ENCODE results near the gene EPAS1.

The EPAS1 gene

GRCh38 chr2:46273919-46274318 lies 23.3 kb upstream of the EPAS1 start:
- DNase-seq (ENCODE audit: low read depth) = no peak

GRCh38 chr2:46274586-46274985 lies 22.6 kb upstream of the EPAS1 start:
- DNase-seq (ENCODE audit: low read depth) = no peak

GRCh38 chr2:46275995-46276394 lies 21.2 kb upstream of the EPAS1 start:
- DNase-seq (ENCODE audit: low read depth) = no peak

GRCh38 chr2:46276642-46277041 lies 20.6 kb upstream of the EPAS1 start:
- no peak for DNase-seq (ENCODE audit: low read depth)

- DNase-seq (ENCODE audit: low read depth) = no peak
Observed at GRCh38 chr2:46277431-46278190, 19.6 kb upstream of the EPAS1 start.

- no peak for DNase-seq (ENCODE audit: low read depth)
Observed at GRCh38 chr2:46278952-46279351, 18.3 kb upstream of the EPAS1 start.

- DNase-seq (ENCODE audit: low read depth) = no peak
Observed at GRCh38 chr2:46281939-46282338, 15.3 kb upstream of the EPAS1 start.

- DNase-seq (ENCODE audit: low read depth) = no peak
Observed at GRCh38 chr2:46283693-46284092, 13.5 kb upstream of the EPAS1 start.

GRCh38 chr2:46284260-46284659 lies 12.9 kb upstream of the EPAS1 start:
- no peak for DNase-seq (ENCODE audit: low read depth)

GRCh38 chr2:46284796-46285195 lies 12.4 kb upstream of the EPAS1 start:
- no peak for DNase-seq (ENCODE audit: low read depth)

- no peak for DNase-seq (ENCODE audit: low read depth)
Observed at GRCh38 chr2:46286715-46287114, 10.5 kb upstream of the EPAS1 start.

- no peak for DNase-seq (ENCODE audit: low read depth)
Observed at GRCh38 chr2:46290078-46290477, 7.1 kb upstream of the EPAS1 start.

- no peak for DNase-seq (ENCODE audit: low read depth)
Observed at GRCh38 chr2:46293466-46293865, 3.7 kb upstream of the EPAS1 start.

GRCh38 chr2:46294176-46294836 lies 2.9 kb upstream of the EPAS1 start:
- no peak for DNase-seq (ENCODE audit: low read depth)

- no peak for DNase-seq (ENCODE audit: low read depth)
Observed at GRCh38 chr2:46296216-46296839, 879 bp upstream of the EPAS1 start.

- DNase-seq (ENCODE audit: low read depth) = no peak
Observed at GRCh38 chr2:46297546-46298271, 502 bp downstream of the EPAS1 start.

- DNase-seq (ENCODE audit: low read depth) = no peak
Observed at GRCh38 chr2:46298272-46298521, 990 bp downstream of the EPAS1 start.

- no peak for DNase-seq (ENCODE audit: low read depth)
Observed at GRCh38 chr2:46298522-46299353, 1.5 kb downstream of the EPAS1 start.

GRCh38 chr2:46299365-46300263 lies 2.4 kb downstream of the EPAS1 start:
- no peak for DNase-seq (ENCODE audit: low read depth)

GRCh38 chr2:46300406-46300832 lies 3.2 kb downstream of the EPAS1 start:
- no peak for DNase-seq (ENCODE audit: low read depth)
